ENCODE results near the gene MED13L.

MED13L gene

GRCh38 chr12:116066381-116067230 is 210.9 kb downstream of the MED13L start:
- in situ Hi-C loops (cut with MboI; ENCODE audit: low sequenced_read_pairs), result no loop called here

GRCh38 chr12:116065606-116066005 is 211.9 kb downstream of the MED13L start:
- in situ Hi-C loops (cut with MboI; ENCODE audit: low sequenced_read_pairs), result no loop called here

- in situ Hi-C loops (cut with MboI; ENCODE audit: low sequenced_read_pairs), result no loop called here
Observed at GRCh38 chr12:116064493-116064892, 213.0 kb downstream of the MED13L start.

GRCh38 chr12:116062698-116063097 is 214.8 kb downstream of the MED13L start:
- in situ Hi-C loops (cut with MboI; ENCODE audit: low sequenced_read_pairs), result no loop called here

- in situ Hi-C loops (cut with MboI; ENCODE audit: low sequenced_read_pairs), result no loop called here
Observed at GRCh38 chr12:116060764-116061163, 216.7 kb downstream of the MED13L start.

- in situ Hi-C loops (cut with MboI; ENCODE audit: low sequenced_read_pairs), result no loop called here
Observed at GRCh38 chr12:116059904-116060303, 217.6 kb downstream of the MED13L start.

- in situ Hi-C loops (cut with MboI; ENCODE audit: low sequenced_read_pairs), result no loop called here
Observed at GRCh38 chr12:116058574-116058973, 218.9 kb downstream of the MED13L start.

GRCh38 chr12:116057356-116057755 is 220.1 kb downstream of the MED13L start:
- in situ Hi-C loops (cut with MboI; ENCODE audit: low sequenced_read_pairs), result no loop called here

- in situ Hi-C loops (cut with MboI; ENCODE audit: low sequenced_read_pairs), result no loop called here
Observed at GRCh38 chr12:116055895-116056607, 221.4 kb downstream of the MED13L start.

GRCh38 chr12:116054280-116054679 is 223.2 kb downstream of the MED13L start:
- in situ Hi-C loops (cut with MboI; ENCODE audit: low sequenced_read_pairs), result no loop called here

- in situ Hi-C loops (cut with MboI; ENCODE audit: low sequenced_read_pairs), result no loop called here
Observed at GRCh38 chr12:116053479-116054200, 223.9 kb downstream of the MED13L start.

GRCh38 chr12:116050275-116050674 is 227.2 kb downstream of the MED13L start:
- in situ Hi-C loops (cut with MboI; ENCODE audit: low sequenced_read_pairs), result no loop called here

GRCh38 chr12:116048879-116049278 is 228.6 kb downstream of the MED13L start:
- in situ Hi-C loops (cut with MboI; ENCODE audit: low sequenced_read_pairs), result no loop called here

- in situ Hi-C loops (cut with MboI; ENCODE audit: low sequenced_read_pairs), result no loop called here
Observed at GRCh38 chr12:116046039-116046438, 231.5 kb downstream of the MED13L start.

- in situ Hi-C loops (cut with MboI; ENCODE audit: low sequenced_read_pairs), result no loop called here
Observed at GRCh38 chr12:116045150-116045549, 232.3 kb downstream of the MED13L start.

- in situ Hi-C loops (cut with MboI; ENCODE audit: low sequenced_read_pairs), result no loop called here
Observed at GRCh38 chr12:116043659-116044535, 233.6 kb downstream of the MED13L start.

GRCh38 chr12:116040402-116040801 is 237.1 kb downstream of the MED13L start:
- in situ Hi-C loops (cut with MboI; ENCODE audit: low sequenced_read_pairs), result no loop called here

- in situ Hi-C loops (cut with MboI; ENCODE audit: low sequenced_read_pairs), result no loop called here
Observed at GRCh38 chr12:116039081-116039480, 238.4 kb downstream of the MED13L start.

GRCh38 chr12:116037941-116038837 is 239.3 kb downstream of the MED13L start:
- in situ Hi-C loops (cut with MboI; ENCODE audit: low sequenced_read_pairs), result no loop called here

- in situ Hi-C loops (cut with MboI; ENCODE audit: low sequenced_read_pairs), result no loop called here
Observed at GRCh38 chr12:116033765-116034164, 243.7 kb downstream of the MED13L start.

Data from HL-60/S4 treated with retinoic acid at 250 ng/mL for 4 days and 3 days (cell line).